ENCODE measurements around the gene PREPL. TPM values are rescaled to one million over a fixed set of nuclear protein-coding genes. Genes with fewer than 3 reads are reported as not detected.

PREPL gene
- total and polyA plus RNA-seq, 2 of the 13 experiments (the other 11 are each of a cell fraction or from before 2014, with no cell fraction given), result 19.7 to 34.3 TPM

GRCh38 chr2:44361330-44362206, at the start of gene PREPL, which contains the start of gene CAMKMT (continued):
- TF ChIP-seq HNRNPLL (IDR thresholded peaks at IDR 0.05; ENCODE audit: low read depth, low read length, poor library complexity, severe bottlenecking) (peak; percentile 90), ZNF530 (CRISPR knock-in tag; IDR thresholded peaks at IDR 0.05; ENCODE audit: low read depth) (no peak), ZNF512 (CRISPR knock-in tag; IDR thresholded peaks at IDR 0.05) (no peak), HNF1B (CRISPR knock-in tag; IDR thresholded peaks at IDR 0.05) (peak; percentile 82), ZNF121 (CRISPR knock-in tag; IDR thresholded peaks at IDR 0.05) (peak; percentile 51), POLR2AphosphoS2 (IDR thresholded peaks at IDR 0.05; ENCODE audit: low read depth, low read length) (no peak), ZNF362 (CRISPR knock-in tag; IDR thresholded peaks at IDR 0.05; ENCODE audit: borderline replicate concordance) (no peak), DMTF1 (CRISPR knock-in tag; IDR thresholded peaks at IDR 0.05) (0 out of 2 replicates have a peak, but pooled peaks have one; percentile 41), MEF2D (CRISPR knock-in tag; IDR thresholded peaks at IDR 0.05) (no peak), GPN1 (CRISPR knock-in tag; IDR thresholded peaks at IDR 0.05; ENCODE audit: borderline replicate concordance) (no peak; the same call in 1 of the 2 replicates), ZNF333 (CRISPR knock-in tag; IDR thresholded peaks at IDR 0.05; ENCODE audit: borderline replicate concordance) (peak; percentile 66), ETV6 (CRISPR knock-in tag; conservative IDR thresholded peaks at IDR 0.05) (peak; percentile 87), ZNF547 (CRISPR knock-in tag; IDR thresholded peaks at IDR 0.05) (peak; percentile 75), ZNF639 (CRISPR knock-in tag; conservative IDR thresholded peaks at IDR 0.05) (peak; percentile 63), TARDBP (CRISPR knock-in tag; IDR thresholded peaks at IDR 0.05) (peak; percentile 87), FOXK2 (IDR thresholded peaks at IDR 0.05) (0 out of 2 replicates have a peak, but pooled peaks have one; percentile 29)
